K562 (cell line): ENCODE measurements around the gene GPR35. TPM values are rescaled to one million over a fixed set of nuclear protein-coding genes. Genes with fewer than 3 reads are reported as not detected.

ENCODE experiments used
- CBX3 ChIP-seq, 2 experiments: IDR thresholded peaks; 1 replicate in 1 of 2; 2 replicates in 1 of 2; pipeline ENCODE4 v1.6.1; 2012; ENCODE audit warnings: inconsistent platforms in 2 of 2, low read length in 2 of 2, borderline replicate concordance in 1 of 2, control low read depth in 1 of 2
- HDAC1 ChIP-seq, 2 experiments: fragments of 450-650 bp; IDR thresholded peaks; 2 replicates each; pipeline ENCODE4 v1.6.1; 2016 to 2017; ENCODE audit warnings: inconsistent platforms in 1 of 2, mild to moderate bottlenecking in 1 of 2, moderate library complexity in 1 of 2
- KDM1A ChIP-seq, 2 experiments: fragments of 450-650 bp; IDR thresholded peaks; 2 replicates each; pipeline ENCODE4 v1.6.1; 2016; ENCODE audit warnings: mild to moderate bottlenecking in 2 of 2
- RNF219 ChIP-seq: fragments of 250-450 bp; sonication (Bioruptor Pico); IDR thresholded peaks from 2 replicates; pipeline ENCODE4 v1.5.0; 2022; ENCODE audit warnings: mild to moderate bottlenecking
- SETDB1 ChIP-seq: IDR thresholded peaks from one replicate; pipeline ENCODE4 v1.6.1; 2012; ENCODE audit warnings: low read length, control low read depth, inconsistent platforms
- TFAP4 ChIP-seq: sonication (generic); formaldehyde crosslinking; IDR thresholded peaks from 2 replicates; pipeline ENCODE4 v1.8.0; 2022; ENCODE audit warnings: missing genetic modification reagents, mild to moderate bottlenecking, moderate library complexity, borderline replicate concordance
- TSHZ1 ChIP-seq: fragments of 250-450 bp; sonication (Bioruptor Pico); IDR thresholded peaks from 2 replicates; pipeline ENCODE4 v1.4.0; 2020; ENCODE audit warnings: mild to moderate bottlenecking, moderate library complexity
- ZNF316 ChIP-seq: fragments of 450-650 bp; IDR thresholded peaks from 2 replicates; pipeline ENCODE4 v1.6.1; 2016
- polyA plus RNA-seq, 8 experiments: library from polyadenylated mRNA; depleted of rRNA in 4 of 8; stranded (reverse) in 5 of 8; unstranded in 3 of 8; fragments of >200 nt; fragmentation: Nextera tagmentation in 2 of 8; fragmentation: Illumina TruSeq in 1 of 8; extraction: Ambion mirVana in 2 of 8; extraction: Trizol in 1 of 8; gene quantifications; 2 replicates each; pipeline versions ENCODE4 v1.2.1 to v1.2.3, GENCODE V29; 2011 to 2014; ENCODE audit warnings: inconsistent platforms in 1 of 8, missing spikeins in 1 of 8
- total RNA-seq, 7 experiments: library from RNA; depleted of rRNA in 6 of 7; stranded (reverse); fragments of >200 nt in 6 of 7; fragmentation: Illumina TruSeq in 2 of 7; extraction: Trizol in 2 of 7; gene quantifications; 2 replicates each; pipeline versions ENCODE4 v1.2.1 to v1.2.3, GENCODE V29; 2011 to 2021; ENCODE audit warnings: low replicate concordance in 1 of 7
- TF ChIP-seq, protein P1 (sequence below), 2 experiments: fragments of 450-650 bp; IDR thresholded peaks; 2 replicates each; pipeline ENCODE4 v1.6.1; 2018; ENCODE audit warnings: mild to moderate bottlenecking in 2 of 2, low read depth in 1 of 2; ENCODE audit not compliant: partially characterized antibody in 2 of 2
- TF ChIP-seq, protein P2 (sequence below): sonication (generic); formaldehyde crosslinking; IDR thresholded peaks from 2 replicates; pipeline ENCODE4 v1.8.0; 2022; ENCODE audit warnings: missing genetic modification reagents, mild to moderate bottlenecking, borderline replicate concordance
- TF ChIP-seq, protein P3 (sequence below): fragments of 150-350 bp; IDR thresholded peaks from 2 replicates; pipeline ENCODE4 v1.6.1; 2014; ENCODE audit warnings: low read depth, mild to moderate bottlenecking, low read length, borderline replicate concordance

GPR35 gene
- total and polyA plus RNA-seq, 9 of the 15 experiments (the other 6 are each of a cell fraction or from before 2014, with no cell fraction given): 0.04 to 0.50 (median 0.29) TPM; not detected in 3

GRCh38 chr2:240584486-240585031, 40.7 kb upstream of the GPR35 start (continued):
- TF ChIP-seq CBX3 (IDR thresholded peaks at IDR 0.05; ENCODE audit: borderline replicate concordance in 1 of 2, low read length in 2 of 2): peak in 1 of 2 experiments; percentile 50; a peak in 1 of 3 replicates
- TF ChIP-seq, protein P1, sequence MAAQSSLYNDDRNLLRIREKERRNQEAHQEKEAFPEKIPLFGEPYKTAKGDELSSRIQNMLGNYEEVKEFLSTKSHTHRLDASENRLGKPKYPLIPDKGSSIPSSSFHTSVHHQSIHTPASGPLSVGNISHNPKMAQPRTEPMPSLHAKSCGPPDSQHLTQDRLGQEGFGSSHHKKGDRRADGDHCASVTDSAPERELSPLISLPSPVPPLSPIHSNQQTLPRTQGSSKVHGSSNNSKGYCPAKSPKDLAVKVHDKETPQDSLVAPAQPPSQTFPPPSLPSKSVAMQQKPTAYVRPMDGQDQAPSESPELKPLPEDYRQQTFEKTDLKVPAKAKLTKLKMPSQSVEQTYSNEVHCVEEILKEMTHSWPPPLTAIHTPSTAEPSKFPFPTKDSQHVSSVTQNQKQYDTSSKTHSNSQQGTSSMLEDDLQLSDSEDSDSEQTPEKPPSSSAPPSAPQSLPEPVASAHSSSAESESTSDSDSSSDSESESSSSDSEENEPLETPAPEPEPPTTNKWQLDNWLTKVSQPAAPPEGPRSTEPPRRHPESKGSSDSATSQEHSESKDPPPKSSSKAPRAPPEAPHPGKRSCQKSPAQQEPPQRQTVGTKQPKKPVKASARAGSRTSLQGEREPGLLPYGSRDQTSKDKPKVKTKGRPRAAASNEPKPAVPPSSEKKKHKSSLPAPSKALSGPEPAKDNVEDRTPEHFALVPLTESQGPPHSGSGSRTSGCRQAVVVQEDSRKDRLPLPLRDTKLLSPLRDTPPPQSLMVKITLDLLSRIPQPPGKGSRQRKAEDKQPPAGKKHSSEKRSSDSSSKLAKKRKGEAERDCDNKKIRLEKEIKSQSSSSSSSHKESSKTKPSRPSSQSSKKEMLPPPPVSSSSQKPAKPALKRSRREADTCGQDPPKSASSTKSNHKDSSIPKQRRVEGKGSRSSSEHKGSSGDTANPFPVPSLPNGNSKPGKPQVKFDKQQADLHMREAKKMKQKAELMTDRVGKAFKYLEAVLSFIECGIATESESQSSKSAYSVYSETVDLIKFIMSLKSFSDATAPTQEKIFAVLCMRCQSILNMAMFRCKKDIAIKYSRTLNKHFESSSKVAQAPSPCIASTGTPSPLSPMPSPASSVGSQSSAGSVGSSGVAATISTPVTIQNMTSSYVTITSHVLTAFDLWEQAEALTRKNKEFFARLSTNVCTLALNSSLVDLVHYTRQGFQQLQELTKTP (IDR thresholded peaks at IDR 0.05; ENCODE audit: low read depth in 1 of 2, partially characterized antibody in 2 of 2): no peak
- TF ChIP-seq SETDB1: no peak
- TF ChIP-seq KDM1A (IDR thresholded peaks at IDR 0.05): peak; percentile 6 to 31; a peak in 1 of 4 replicates
- TF ChIP-seq HDAC1 (IDR thresholded peaks at IDR 0.05): no peak
- TF ChIP-seq, protein P2, sequence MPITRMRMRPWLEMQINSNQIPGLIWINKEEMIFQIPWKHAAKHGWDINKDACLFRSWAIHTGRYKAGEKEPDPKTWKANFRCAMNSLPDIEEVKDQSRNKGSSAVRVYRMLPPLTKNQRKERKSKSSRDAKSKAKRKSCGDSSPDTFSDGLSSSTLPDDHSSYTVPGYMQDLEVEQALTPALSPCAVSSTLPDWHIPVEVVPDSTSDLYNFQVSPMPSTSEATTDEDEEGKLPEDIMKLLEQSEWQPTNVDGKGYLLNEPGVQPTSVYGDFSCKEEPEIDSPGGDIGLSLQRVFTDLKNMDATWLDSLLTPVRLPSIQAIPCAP (CRISPR knock-in tag): no peak
- TF ChIP-seq TFAP4 (CRISPR knock-in tag): peak; percentile 70
- no peak for TF ChIP-seq TSHZ1 (CRISPR knock-in tag)
- TF ChIP-seq RNF219: no peak
- TF ChIP-seq ZNF316: no peak
- TF ChIP-seq, protein P3, sequence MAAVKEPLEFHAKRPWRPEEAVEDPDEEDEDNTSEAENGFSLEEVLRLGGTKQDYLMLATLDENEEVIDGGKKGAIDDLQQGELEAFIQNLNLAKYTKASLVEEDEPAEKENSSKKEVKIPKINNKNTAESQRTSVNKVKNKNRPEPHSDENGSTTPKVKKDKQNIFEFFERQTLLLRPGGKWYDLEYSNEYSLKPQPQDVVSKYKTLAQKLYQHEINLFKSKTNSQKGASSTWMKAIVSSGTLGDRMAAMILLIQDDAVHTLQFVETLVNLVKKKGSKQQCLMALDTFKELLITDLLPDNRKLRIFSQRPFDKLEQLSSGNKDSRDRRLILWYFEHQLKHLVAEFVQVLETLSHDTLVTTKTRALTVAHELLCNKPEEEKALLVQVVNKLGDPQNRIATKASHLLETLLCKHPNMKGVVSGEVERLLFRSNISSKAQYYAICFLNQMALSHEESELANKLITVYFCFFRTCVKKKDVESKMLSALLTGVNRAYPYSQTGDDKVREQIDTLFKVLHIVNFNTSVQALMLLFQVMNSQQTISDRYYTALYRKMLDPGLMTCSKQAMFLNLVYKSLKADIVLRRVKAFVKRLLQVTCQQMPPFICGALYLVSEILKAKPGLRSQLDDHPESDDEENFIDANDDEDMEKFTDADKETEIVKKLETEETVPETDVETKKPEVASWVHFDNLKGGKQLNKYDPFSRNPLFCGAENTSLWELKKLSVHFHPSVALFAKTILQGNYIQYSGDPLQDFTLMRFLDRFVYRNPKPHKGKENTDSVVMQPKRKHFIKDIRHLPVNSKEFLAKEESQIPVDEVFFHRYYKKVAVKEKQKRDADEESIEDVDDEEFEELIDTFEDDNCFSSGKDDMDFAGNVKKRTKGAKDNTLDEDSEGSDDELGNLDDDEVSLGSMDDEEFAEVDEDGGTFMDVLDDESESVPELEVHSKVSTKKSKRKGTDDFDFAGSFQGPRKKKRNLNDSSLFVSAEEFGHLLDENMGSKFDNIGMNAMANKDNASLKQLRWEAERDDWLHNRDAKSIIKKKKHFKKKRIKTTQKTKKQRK: no peak
